ENCODE measurements around the gene MEGF11. TPM values are rescaled to one million over a fixed set of nuclear protein-coding genes. Genes with fewer than 3 reads are reported as not detected.

The MEGF11 gene
- total and polyA plus RNA-seq, 2 donors (not counting 1 experiment from before 2014, with no cell fraction given) = under 0.01 TPM; not detected in 1

GRCh38 chr15:66128116-66128680, 125.4 kb downstream of the MEGF11 start:
- no peak overlapping the region for H2AFZ ChIP-seq (ENCODE audit: low read length)
- no peaks in the 10 kb centered on the region for H3K36me3 ChIP-seq (ENCODE audit: control insufficient read depth, insufficient read depth, low read length)
- H3K4me3 ChIP-seq (replicated peaks in 1 of 4; ENCODE audit: control extremely low read depth in 1 of 4, insufficient read depth in 1 of 4, low read depth in 3 of 4, low read length in 4 of 4) = no peak overlapping the region
- H3K79me2 ChIP-seq (ENCODE audit: control insufficient read depth, insufficient read depth, low read length) = no peaks in the 10 kb centered on the region
- H3K4me2 ChIP-seq (ENCODE audit: extremely low read depth, insufficient read depth, low read length) = no peak overlapping the region
- no peak overlapping the region for H3K27ac ChIP-seq (ENCODE audit: insufficient read depth, low read length)
- H3K9ac ChIP-seq (ENCODE audit: insufficient read depth, low read length) = no peak overlapping the region
- TF ChIP-seq CTCF (conservative IDR thresholded peaks at IDR 0.05 in 1 of 2, IDR thresholded peaks at IDR 0.05 in 1 of 2; ENCODE audit: low read depth in 1 of 2, low read length in 2 of 2) (no peak), EZH2 (IDR thresholded peaks at IDR 0.05; ENCODE audit: low read length, missing control alignments) (no peak)
- H4K20me1 ChIP-seq (ENCODE audit: control insufficient read depth, extremely low read depth, insufficient read depth, low read length) = no peaks in the 10 kb centered on the region
- H3K9me3 ChIP-seq (ENCODE audit: control insufficient read depth, insufficient read depth, low read depth, low read length) = no peaks in the 10 kb centered on the region
- H3K27me3 ChIP-seq (ENCODE audit: control insufficient read depth, insufficient read depth, low read length) = peaks cover 11% of the 10 kb centered on the region
- no peak for DNase-seq (ENCODE audit: low read depth in 2 of 2)
- no peaks in the 10 kb centered on the region for H3K4me1 ChIP-seq (ENCODE audit: control insufficient read depth, extremely low read depth, insufficient read depth, low read length)

- Histone ChIP-seq H3K4me2 (ENCODE audit: extremely low read depth, insufficient read depth, low read length) (no peak overlapping the region), H4K20me1 (ENCODE audit: control insufficient read depth, extremely low read depth, insufficient read depth, low read length) (no peaks in the 10 kb centered on the region), H3K9ac (ENCODE audit: insufficient read depth, low read length) (no peak overlapping the region), H3K36me3 (ENCODE audit: control insufficient read depth, insufficient read depth, low read length) (no peaks in the 10 kb centered on the region), H3K4me1 (ENCODE audit: control insufficient read depth, extremely low read depth, insufficient read depth, low read length) (no peaks in the 10 kb centered on the region), H3K27ac (ENCODE audit: insufficient read depth, low read length) (no peak overlapping the region), H3K79me2 (ENCODE audit: control insufficient read depth, insufficient read depth, low read length) (no peaks in the 10 kb centered on the region), H3K27me3 (ENCODE audit: control insufficient read depth, insufficient read depth, low read length) (peaks cover 7% of the 10 kb centered on the region), H3K4me3 (replicated peaks in 1 of 4; ENCODE audit: control extremely low read depth in 1 of 4, insufficient read depth in 1 of 4, low read depth in 3 of 4, low read length in 4 of 4) (no peak overlapping the region), H2AFZ (ENCODE audit: low read length) (no peak overlapping the region), H3K9me3 (ENCODE audit: control insufficient read depth, insufficient read depth, low read depth, low read length) (no peaks in the 10 kb centered on the region)
- no peak for DNase-seq (ENCODE audit: low read depth in 2 of 2)
- TF ChIP-seq CTCF (conservative IDR thresholded peaks at IDR 0.05 in 1 of 2, IDR thresholded peaks at IDR 0.05 in 1 of 2; ENCODE audit: low read depth in 1 of 2, low read length in 2 of 2) (no peak), EZH2 (IDR thresholded peaks at IDR 0.05; ENCODE audit: low read length, missing control alignments) (no peak)
These were observed 127.1 kb downstream of the MEGF11 start for GRCh38 chr15:66126456-66126855.

GRCh38 chr15:66126031-66126441, 127.5 kb downstream of the MEGF11 start:
- DNase-seq (ENCODE audit: low read depth in 2 of 2) = no peak
- no peak overlapping the region for H3K27ac ChIP-seq (ENCODE audit: insufficient read depth, low read length)
- no peaks in the 10 kb centered on the region for H3K4me1 ChIP-seq (ENCODE audit: control insufficient read depth, extremely low read depth, insufficient read depth, low read length)
- H3K27me3 ChIP-seq (ENCODE audit: control insufficient read depth, insufficient read depth, low read length) = peaks cover 11% of the 10 kb centered on the region
- H4K20me1 ChIP-seq (ENCODE audit: control insufficient read depth, extremely low read depth, insufficient read depth, low read length) = no peaks in the 10 kb centered on the region
- TF ChIP-seq EZH2 (IDR thresholded peaks at IDR 0.05; ENCODE audit: low read length, missing control alignments) = no peak
- no peak for TF ChIP-seq CTCF (conservative IDR thresholded peaks at IDR 0.05 in 1 of 2, IDR thresholded peaks at IDR 0.05 in 1 of 2; ENCODE audit: low read depth in 1 of 2, low read length in 2 of 2)
- no peaks in the 10 kb centered on the region for H3K9me3 ChIP-seq (ENCODE audit: control insufficient read depth, insufficient read depth, low read depth, low read length)
- no peak overlapping the region for H3K9ac ChIP-seq (ENCODE audit: insufficient read depth, low read length)
- H3K4me2 ChIP-seq (ENCODE audit: extremely low read depth, insufficient read depth, low read length) = no peak overlapping the region
- no peaks in the 10 kb centered on the region for H3K79me2 ChIP-seq (ENCODE audit: control insufficient read depth, insufficient read depth, low read length)
- no peak overlapping the region for H3K4me3 ChIP-seq (replicated peaks in 1 of 4; ENCODE audit: control extremely low read depth in 1 of 4, insufficient read depth in 1 of 4, low read depth in 3 of 4, low read length in 4 of 4)
- H2AFZ ChIP-seq (ENCODE audit: low read length) = no peak overlapping the region
- no peaks in the 10 kb centered on the region for H3K36me3 ChIP-seq (ENCODE audit: control insufficient read depth, insufficient read depth, low read length)
